Coronary artery (tissue), 2 donors: ENCODE data around the gene MGRN1.
A peak's percentile ranks its signal among the peaks of the same experiment; 100 is the strongest.

ENCODE experiments used
- DNase-seq: peaks from one replicate; pipeline ENCODE4 v3.0.0-alpha.2; 2017; ENCODE audit warnings: low spot score
- H3K27ac ChIP-seq, 2 donors: fragments of 200-600 bp; sonication (generic); one replicate each; pipeline ENCODE4 v1.5.1; 2016 to 2019
- H3K4me3 ChIP-seq: fragments of 200-600 bp; sonication (generic); 2 replicates; pipeline ENCODE4 v1.5.1; 2016; ENCODE audit warnings: mild to moderate bottlenecking, moderate library complexity
- TF ChIP-seq, protein P1 (sequence below): fragments of 200-600 bp; sonication (generic); IDR thresholded peaks from one replicate; pipeline ENCODE4 v1.5.1; 2019; ENCODE audit warnings: antibody characterized with exemption

The MGRN1 gene

DNA sequence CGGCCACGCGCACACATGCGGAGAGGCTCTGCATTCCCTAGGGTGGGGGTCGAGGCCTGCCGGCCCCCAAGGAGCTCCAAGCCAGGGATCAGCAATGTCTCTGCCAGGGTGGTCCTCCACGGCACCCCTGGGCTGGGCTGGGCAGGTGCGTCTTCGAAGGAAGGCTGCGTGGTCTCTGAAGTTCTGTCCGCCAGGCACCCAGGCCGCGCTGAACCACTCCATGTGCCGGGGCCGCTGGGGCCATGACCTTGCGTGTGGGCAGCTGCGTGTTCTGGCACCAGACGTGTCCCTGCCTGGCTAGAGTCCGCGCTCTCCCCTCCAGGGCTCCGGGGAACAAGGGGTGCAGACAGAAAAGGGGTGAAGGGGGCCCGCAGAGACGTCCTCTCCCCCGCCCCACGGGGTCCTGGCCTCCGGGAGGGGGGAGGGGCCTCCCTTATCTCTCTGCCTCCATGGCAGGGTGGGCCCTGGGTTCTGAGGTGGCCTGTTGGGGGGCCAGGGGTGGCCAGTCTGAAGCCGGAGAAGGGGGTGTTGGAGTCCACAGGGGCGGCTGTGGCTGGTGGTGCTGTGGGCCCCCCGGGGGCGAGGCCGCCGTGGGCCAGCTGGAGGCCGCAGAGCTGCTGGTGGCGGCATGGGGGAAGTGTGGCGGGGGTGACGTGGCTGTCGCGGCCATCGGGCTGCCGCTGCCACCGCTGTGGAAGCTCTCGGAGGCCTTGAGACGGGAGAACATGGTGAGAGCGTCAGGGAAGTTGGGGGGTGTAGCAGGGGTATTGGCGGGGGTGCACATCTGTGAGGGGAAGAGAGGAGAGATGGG lies 15.2 kb upstream of the MGRN1 start:
- H3K4me3 ChIP-seq, result no peak overlapping the region
- DNase-seq, result no peak
- TF ChIP-seq, protein P1, sequence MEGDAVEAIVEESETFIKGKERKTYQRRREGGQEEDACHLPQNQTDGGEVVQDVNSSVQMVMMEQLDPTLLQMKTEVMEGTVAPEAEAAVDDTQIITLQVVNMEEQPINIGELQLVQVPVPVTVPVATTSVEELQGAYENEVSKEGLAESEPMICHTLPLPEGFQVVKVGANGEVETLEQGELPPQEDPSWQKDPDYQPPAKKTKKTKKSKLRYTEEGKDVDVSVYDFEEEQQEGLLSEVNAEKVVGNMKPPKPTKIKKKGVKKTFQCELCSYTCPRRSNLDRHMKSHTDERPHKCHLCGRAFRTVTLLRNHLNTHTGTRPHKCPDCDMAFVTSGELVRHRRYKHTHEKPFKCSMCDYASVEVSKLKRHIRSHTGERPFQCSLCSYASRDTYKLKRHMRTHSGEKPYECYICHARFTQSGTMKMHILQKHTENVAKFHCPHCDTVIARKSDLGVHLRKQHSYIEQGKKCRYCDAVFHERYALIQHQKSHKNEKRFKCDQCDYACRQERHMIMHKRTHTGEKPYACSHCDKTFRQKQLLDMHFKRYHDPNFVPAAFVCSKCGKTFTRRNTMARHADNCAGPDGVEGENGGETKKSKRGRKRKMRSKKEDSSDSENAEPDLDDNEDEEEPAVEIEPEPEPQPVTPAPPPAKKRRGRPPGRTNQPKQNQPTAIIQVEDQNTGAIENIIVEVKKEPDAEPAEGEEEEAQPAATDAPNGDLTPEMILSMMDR, result no peak
- no peak overlapping the region for H3K27ac ChIP-seq

DNA sequence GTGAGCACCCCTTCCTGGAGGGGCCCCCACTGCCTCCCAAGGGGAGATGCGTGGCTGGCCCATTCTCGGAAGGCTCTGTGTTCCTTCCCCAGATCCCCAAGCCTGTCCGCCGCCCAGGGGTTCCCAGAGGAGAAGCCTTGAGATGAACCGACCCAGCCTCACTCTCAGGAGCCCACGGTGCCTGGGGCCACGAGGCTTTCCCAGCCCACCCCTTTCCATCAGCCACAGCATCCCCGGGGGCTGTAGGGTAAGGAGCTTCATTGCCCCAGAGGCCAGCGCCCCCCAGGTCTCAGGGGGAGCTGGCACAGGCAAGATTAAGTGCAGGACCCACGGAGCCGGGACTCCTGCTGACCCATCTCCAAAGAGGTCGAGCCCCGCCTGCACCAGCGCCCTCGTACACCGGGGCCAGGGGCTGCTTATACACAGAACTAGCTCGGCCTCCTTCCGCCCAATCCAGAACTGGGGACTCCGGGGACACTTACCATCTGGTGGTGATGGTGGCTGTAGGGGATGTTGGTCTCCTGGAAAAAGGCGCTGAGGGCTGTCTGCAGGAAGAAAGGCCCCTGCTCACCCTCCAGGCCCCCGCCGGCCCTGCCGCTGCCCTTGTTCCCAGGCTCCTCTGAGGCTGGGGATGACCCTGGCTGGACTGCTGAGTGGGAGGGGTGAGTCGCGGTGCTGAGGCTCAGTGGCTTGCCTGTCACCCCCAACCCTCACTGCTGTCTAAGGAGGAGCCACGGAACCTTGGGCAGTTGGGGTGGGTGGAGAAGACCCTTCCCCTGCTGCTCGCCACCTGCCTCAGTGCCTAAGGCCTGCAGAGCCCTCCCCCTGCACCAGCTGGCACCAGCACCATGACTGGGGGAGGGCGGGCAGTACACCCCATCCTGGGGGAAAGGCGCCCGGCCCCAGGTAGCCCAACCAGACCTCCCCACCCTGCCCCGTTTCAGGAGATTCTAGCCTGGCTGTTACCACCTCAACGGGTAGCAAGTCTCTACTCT lies 14.3 kb upstream of the MGRN1 start:
- TF ChIP-seq, protein P1, result no peak
- DNase-seq, result no peak
- no peak overlapping the region for H3K27ac ChIP-seq
- H3K4me3 ChIP-seq, result no peak overlapping the region

DNA sequence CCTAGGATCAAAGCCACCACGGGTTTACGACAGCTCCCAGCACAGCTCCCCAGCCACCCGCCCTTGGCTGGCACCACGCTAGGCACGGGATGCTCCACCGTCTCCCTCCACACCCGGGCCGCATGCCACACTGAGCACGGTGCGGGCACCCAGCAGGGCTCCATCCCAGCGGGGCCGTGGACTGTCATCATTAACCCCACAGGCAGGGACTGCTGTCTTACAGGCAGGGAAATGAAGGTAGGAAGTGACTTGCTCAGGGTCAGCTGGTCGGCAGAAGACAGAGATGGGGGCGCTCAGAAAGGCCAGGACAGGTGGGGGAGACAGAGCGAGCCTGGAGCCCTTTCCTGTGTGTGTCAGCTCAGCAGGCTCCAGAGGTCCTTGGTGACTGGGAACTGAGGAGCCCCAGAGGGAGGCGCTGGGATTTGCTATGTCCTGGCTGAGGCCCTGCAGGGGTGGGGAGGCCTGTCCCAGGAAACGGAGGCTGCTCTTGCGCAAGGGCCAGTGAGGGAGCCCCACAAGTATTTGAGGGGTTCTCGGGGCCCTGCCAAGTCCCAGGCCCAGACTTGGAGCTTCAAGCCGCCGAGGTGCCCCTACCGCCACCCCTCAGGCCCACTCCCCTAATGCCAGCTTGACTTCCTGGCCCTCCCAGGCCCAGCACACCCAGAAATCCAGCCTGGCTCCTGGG lies 13.1 kb upstream of the MGRN1 start:
- DNase-seq, result no peak
- TF ChIP-seq, protein P1, result no peak
- no peak overlapping the region for H3K4me3 ChIP-seq
- H3K27ac ChIP-seq, result no peak overlapping the region

DNA sequence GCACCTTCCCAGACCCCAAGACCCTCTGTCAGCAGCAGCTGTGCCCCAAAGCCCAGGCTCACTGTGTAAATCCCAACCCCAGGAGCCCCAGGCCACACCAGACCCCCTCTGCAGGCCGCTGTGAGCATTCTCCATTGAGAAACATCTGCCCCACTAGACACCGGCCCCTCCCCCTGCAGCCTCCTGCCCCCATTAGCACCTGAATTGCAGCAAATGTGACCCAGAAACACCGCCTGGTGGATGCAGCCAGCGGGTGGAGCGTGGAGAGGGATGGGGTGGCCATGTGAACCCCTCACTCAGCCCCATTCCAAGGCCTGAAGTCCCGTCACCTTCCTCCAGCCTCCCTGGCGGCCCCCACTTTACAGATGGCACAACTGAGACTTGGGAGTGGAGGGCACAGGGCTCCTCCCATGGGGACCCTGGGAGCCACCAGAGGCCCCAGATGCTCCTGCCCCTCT lies 12.1 kb upstream of the MGRN1 start:
- Histone ChIP-seq H3K27ac (no peak overlapping the region), H3K4me3 (peak overlapping the region; percentile 100)
- TF ChIP-seq, protein P1, result no peak
- no peak for DNase-seq

DNA sequence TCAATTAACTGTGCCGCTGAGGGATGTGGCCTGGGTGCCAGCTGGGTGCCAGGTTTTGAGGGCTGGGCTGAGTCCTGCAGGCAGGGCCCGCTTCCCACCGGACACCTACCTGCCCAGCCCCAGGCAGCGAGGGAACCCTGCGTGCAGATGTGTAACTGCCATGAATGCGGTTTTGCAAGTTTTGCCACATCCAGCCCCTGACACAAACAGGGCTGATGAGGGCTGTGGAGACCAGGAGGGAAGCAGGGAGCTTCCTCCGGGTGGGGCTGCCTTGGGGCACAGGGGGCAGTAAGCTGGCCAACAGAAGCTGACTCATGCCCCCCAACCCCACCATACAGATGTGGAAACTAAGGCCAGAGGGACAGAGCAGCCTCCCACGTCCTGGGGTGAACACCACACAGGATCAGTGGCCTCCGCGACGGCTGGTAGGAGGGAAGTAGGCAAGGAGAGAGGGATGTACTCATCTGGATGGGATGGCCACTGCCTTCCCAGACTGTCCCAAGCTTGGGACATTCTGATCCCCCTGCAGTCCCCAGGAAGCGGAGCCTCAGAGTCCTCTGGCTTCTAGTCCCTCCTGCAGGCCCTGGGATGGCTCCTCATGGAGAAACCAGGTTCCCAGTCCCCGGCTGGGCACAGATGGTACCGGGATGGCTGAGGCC lies 11.5 kb upstream of the MGRN1 start:
- Histone ChIP-seq H3K27ac (peak overlapping the region; percentile 75 to 97), H3K4me3 (peak overlapping the region; percentile 100)
- DNase-seq, result no peak
- TF ChIP-seq, protein P1, result no peak
